Glomerular endothelial cell (primary cell): ENCODE results near the gene CPT2. TPM values are rescaled to one million over a fixed set of nuclear protein-coding genes. Genes with fewer than 3 reads are reported as not detected.
"Not testable (repeated sequence)": the region's sequence is repeated elsewhere in the genome, so short reads cannot be mapped to it uniquely, and the experiment has no call there.

Experiments
- DNase-seq: peaks from one replicate; pipeline ENCODE4 v3.0.0-alpha.2; 2011; ENCODE audit warnings: low read depth, low spot score; ENCODE audit errors: extremely low read depth
- total RNA-seq: library from RNA; depleted of rRNA; stranded (reverse); fragments of >200 nt; gene quantifications from 2 replicates; pipeline ENCODE4 v1.2.3, GENCODE V29; 2015

Gene CPT2
- total RNA-seq, 1 donor from 2014 or later = 14.1 TPM

GRCh38 chr1:53180951-53181350 is 15.7 kb upstream of the CPT2 start:
- DNase-seq = no peak

- peak; percentile 50 for DNase-seq
These were observed 14.5 kb upstream of the CPT2 start for GRCh38 chr1:53182111-53182593.

GRCh38 chr1:53182716-53183094 is 13.9 kb upstream of the CPT2 start:
- DNase-seq = no peak

- no peak for DNase-seq
These were observed 13.3 kb upstream of the CPT2 start for GRCh38 chr1:53183095-53183990.

GRCh38 chr1:53185955-53186297 is 10.7 kb upstream of the CPT2 start:
- not testable (repeated sequence) for DNase-seq

DNA sequence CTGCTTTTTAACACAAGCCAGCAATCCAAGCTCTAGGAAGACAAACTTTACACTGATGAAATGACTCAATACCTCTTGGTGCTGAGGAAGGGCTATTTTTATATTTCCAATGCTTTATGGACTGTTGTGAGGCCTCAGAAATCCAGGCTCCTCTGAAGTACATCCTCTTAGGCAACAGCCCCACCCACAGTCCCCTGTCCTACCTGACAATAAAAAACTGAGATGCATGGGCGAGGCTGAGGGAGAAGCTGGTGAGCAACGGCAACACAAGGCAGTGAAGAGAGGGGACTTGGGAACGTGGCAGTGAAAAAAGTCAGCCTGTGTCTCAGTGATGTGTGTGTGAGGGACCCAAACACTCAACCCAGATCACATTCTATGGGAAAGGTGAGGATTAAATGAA is 10.1 kb upstream of the CPT2 start:
- no peak for DNase-seq

DNA sequence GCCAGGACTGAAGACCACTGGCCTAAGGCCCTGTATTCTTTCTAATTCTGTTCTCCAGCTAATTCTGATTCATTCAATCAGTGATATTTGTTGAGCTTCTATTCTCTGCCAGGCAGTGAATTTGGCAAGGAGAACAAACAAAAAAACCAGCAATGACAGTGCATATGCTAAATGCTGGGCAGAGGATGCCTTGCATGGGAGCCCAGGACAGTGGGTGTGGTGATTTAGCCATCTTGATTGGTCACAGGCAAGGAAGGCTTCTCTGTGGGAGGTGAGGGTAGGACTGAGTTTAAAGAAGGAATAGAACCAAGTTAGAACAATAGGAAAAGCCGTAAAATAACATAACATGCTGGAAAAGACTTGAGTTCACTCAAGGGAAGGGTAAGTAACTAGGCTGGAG is 9.2 kb upstream of the CPT2 start:
- DNase-seq = no peak

DNA sequence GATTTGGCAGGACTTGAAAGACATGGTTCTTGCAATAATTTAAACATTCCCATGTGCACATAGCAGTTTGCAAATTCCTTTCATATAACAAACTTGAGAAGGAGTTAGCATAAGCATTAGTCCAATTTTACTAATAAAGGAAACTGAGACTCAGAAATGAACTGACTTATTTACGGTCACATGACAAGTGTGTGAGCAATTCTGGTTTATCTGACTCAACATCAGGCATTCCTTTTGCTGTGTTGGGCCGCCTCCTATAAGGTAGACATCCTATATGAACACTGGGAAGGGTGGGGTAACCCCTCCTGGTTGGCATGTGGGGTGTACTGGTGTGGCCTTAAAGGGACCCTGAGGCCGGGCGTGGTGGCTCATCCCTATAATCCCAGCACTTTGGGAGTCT is 8.5 kb upstream of the CPT2 start:
- DNase-seq = no peak

- DNase-seq = no peak
These were observed 7.6 kb upstream of the CPT2 start for GRCh38 chr1:53189061-53189460.

DNA sequence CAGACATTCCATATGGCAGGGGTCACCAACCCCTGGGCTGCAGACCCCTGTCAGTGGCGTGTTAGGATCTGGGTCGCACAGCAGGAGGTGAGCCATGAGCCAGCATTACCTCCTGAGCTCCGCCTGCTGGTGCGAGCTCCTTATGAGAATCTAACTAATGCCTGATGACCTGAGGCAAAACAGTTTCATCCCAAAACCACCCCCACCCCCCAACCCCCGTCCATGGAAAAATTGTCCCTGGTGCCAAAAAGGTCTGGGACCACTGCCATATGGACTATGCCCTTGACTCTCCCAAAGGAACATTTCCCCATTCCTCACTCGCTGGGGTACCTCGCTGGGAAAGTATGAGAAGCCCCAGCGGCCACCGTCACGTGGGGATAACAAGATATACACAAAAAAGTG is 6.4 kb upstream of the CPT2 start:
- no peak for DNase-seq

DNA sequence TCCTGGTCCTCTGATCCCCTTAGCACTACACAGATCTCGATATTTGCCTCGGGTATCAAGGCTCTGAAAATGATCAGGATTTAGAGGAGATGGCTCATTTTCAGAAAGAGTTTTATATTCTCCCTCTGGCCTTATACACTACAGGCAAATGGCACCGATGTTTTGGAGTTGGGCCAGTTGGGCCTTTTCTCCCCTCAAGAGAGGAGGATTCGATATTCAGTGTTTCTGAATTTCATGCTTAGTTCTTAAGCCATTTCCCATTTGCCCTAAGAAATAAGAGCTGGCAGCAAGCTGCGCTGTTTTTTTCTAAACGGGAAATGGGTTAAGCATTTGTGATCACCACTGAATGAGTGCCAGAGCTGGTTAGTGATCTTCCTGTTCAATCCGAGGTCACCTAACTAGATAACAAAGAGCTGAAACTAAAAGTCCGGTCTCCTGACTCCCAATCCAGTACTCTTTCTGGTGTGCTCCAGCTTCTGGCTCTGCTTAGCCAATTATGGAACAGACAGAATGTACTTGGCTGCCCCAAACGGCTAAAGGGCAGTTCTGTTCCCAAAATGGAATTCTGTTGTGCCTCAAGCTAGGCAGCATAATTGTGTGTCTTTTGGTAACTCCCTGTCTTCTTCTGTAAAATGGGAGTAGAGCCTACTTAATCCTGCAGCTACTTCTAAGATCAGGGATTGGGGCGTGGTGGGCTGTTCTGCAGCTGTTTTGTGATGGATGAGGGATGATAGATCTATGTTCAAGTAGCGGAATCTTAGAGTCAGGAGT is 1.2 kb upstream of the CPT2 start:
- no peak for DNase-seq

DNA sequence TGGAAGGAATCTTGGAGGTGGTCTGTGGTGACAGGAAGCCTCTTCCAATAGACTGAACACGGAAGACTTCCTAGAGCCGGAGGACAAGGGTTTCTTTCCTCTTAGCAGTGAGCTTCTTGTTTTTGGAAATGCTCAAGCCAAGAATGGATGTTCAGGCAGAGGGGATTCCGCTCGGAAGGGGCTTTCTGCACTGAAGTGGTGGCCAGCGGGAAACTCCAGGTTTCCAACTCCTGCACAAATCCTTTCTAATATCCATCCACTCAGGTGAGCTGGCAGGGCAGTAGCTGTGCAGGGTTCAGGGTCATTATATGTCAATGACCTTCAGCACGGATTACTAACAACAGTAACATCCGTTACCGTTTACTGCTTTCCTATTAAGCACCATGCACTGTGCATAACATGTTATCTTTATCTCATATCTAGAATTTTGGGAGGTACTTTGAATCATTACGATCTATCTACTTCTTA is 573 bp upstream of the CPT2 start:
- DNase-seq = no peak

GRCh38 chr1:53197291-53198200 is 922 bp downstream of the CPT2 start:
- no peak for DNase-seq

- DNase-seq = no peak
These were observed 1.6 kb downstream of the CPT2 start for GRCh38 chr1:53198241-53198651.

- no peak for DNase-seq
These were observed 6.8 kb downstream of the CPT2 start for GRCh38 chr1:53203466-53203865.

- DNase-seq = not testable (repeated sequence)
These were observed 8.9 kb downstream of the CPT2 start for GRCh38 chr1:53205496-53205895.

GRCh38 chr1:53206083-53206685 is 9.6 kb downstream of the CPT2 start:
- DNase-seq = not testable (repeated sequence)

GRCh38 chr1:53206735-53207379 is 10.2 kb downstream of the CPT2 start:
- no peak for DNase-seq

- no peak for DNase-seq
These were observed 11.1 kb downstream of the CPT2 start for GRCh38 chr1:53207726-53208125.

- no peak for DNase-seq
These were observed 13.7 kb downstream of the CPT2 start for GRCh38 chr1:53210352-53210751.
